K562 (cell line): Measurements from ENCODE around the gene KLHDC7B. TPM values are rescaled to one million over a fixed set of nuclear protein-coding genes. Genes with fewer than 3 reads are reported as not detected.

Experiments
- ATAC-seq: fragments of 200-7000 bp; cut with Tn5 transposase; 3 replicates; pipeline ENCODE4 v1.9.1; 2020; ENCODE audit warnings: moderate library complexity
- BruUV-seq: library from RNA; stranded (reverse); fragments of 400-500 nt; replicated peaks from 2 replicates; lab custom pipeline; 2021; lab: Mats Ljungman, UMichigan
- CTCF ChIA-PET: fragments of 300-600 bp; formaldehyde crosslinking; extraction: SDS; loops from one replicate; lab custom pipeline; 2021; ENCODE audit warnings: low intra/inter-chr PET ratio; lab: Yijun Ruan, JAX
- POLR2A ChIA-PET: fragments of 300-600, 350-650 bp; sonication (Branson Sonifier 250); formaldehyde crosslinking; extraction: SDS; loops from one replicate; lab custom pipeline; 2021; ENCODE audit warnings: antibody characterized with exemption, inconsistent platforms; lab: Yijun Ruan, JAX
- DNase-seq, 4 experiments: peaks; one replicate each; pipeline versions ENCODE4 v3.0.0 to v3.0.0-alpha.2; 2011 to 2018; ENCODE audit warnings: low spot score in 3 of 4, mixed read lengths in 3 of 4; ENCODE audit errors: extremely low read depth in 1 of 4
- FAIRE-seq: peaks from 2 replicates; lab custom pipeline; 2011; peaks lifted over from hg19 to GRCh38; lab: Jason Lieb, UNC
- H2AFZ ChIP-seq: 2 replicates; pipeline ENCODE4 v1.6.0; 2011; ENCODE audit warnings: low read depth, low read length, control low read depth, inconsistent platforms
- H3K27ac ChIP-seq: fragments of 200-600 bp; 3 replicates; pipeline ENCODE4 v1.8.0; 2011; ENCODE audit warnings: low read depth, mild to moderate bottlenecking, control low read depth, inconsistent platforms, low read length, moderate library complexity, mixed read lengths; ENCODE audit errors: extremely low read depth
- H3K27me3 ChIP-seq, 2 experiments: fragments of 300-600 bp in 1 of 2; 2 replicates in 1 of 2; 3 replicates in 1 of 2; pipeline versions ENCODE4 v1.6.0 to v1.8.0; 2011; ENCODE audit warnings: inconsistent platforms in 2 of 2, low read length in 2 of 2, mild to moderate bottlenecking in 1 of 2, mixed read lengths in 1 of 2, moderate library complexity in 1 of 2; ENCODE audit not compliant: control insufficient read depth in 2 of 2, insufficient read depth in 2 of 2
- H3K36me3 ChIP-seq: fragments of 300-600 bp; 3 replicates; pipeline ENCODE4 v1.8.0; 2011; ENCODE audit warnings: mild to moderate bottlenecking, low read length, inconsistent platforms; ENCODE audit not compliant: control insufficient read depth, insufficient read depth
- H3K4me1 ChIP-seq, 2 experiments: fragments of 200-600 bp in 1 of 2; replicated peaks in 1 of 2; 2 replicates in 1 of 2; 3 replicates in 1 of 2; pipeline versions ENCODE4 v1.5.1 to v1.8.0; 2011; ENCODE audit warnings: inconsistent platforms in 2 of 2, low read length in 2 of 2, mild to moderate bottlenecking in 1 of 2, mixed read lengths in 1 of 2, moderate library complexity in 1 of 2; ENCODE audit not compliant: control insufficient read depth in 2 of 2, insufficient read depth in 2 of 2
- H3K4me2 ChIP-seq: 2 replicates; pipeline ENCODE4 v1.6.1; 2011; ENCODE audit warnings: low read length, control low read depth, inconsistent platforms, mixed read lengths; ENCODE audit not compliant: insufficient read depth
- H3K4me3 ChIP-seq: fragments of 200-600 bp; sonication (generic), shearing (Covaris generic); 2 replicates; pipeline ENCODE4 v1.5.1; 2016; ENCODE audit warnings: control low read depth, inconsistent platforms
- H3K79me2 ChIP-seq: fragments of 200-600 bp; 3 replicates; pipeline ENCODE4 v1.8.0; 2011; ENCODE audit warnings: low read length, inconsistent platforms; ENCODE audit not compliant: control insufficient read depth, insufficient read depth
- H3K9ac ChIP-seq, 2 experiments: 2 replicates each; pipeline versions ENCODE4 v1.6.0 to v1.6.1; 2011; ENCODE audit warnings: low read depth in 2 of 2, low read length in 2 of 2, control low read depth in 1 of 2, inconsistent platforms in 1 of 2, mild to moderate bottlenecking in 1 of 2, mixed read lengths in 1 of 2; ENCODE audit not compliant: insufficient read depth in 1 of 2
- H3K9me1 ChIP-seq: one replicate; pipeline ENCODE4 v1.6.0; 2011; ENCODE audit warnings: inconsistent platforms, mild to moderate bottlenecking, low read length, moderate library complexity; ENCODE audit not compliant: control insufficient read depth, insufficient read depth
- H3K9me3 ChIP-seq: replicated peaks from 2 replicates; pipeline ENCODE4 v1.5.1; 2011; ENCODE audit warnings: low read depth, low read length, inconsistent platforms; ENCODE audit not compliant: control insufficient read depth, insufficient read depth
- H4K20me1 ChIP-seq: replicated peaks from 2 replicates; pipeline ENCODE4 v1.6.1; 2011; ENCODE audit warnings: low read length, inconsistent platforms, mixed read lengths; ENCODE audit not compliant: control insufficient read depth, insufficient read depth
- FOXK2 ChIP-seq, 2 experiments: fragments of 450-650 bp; IDR thresholded peaks in 1 of 2; conservative IDR thresholded peaks in 1 of 2; 2 replicates each; pipeline ENCODE4 v1.6.1; 2016; ENCODE audit warnings: low read depth in 2 of 2, mild to moderate bottlenecking in 1 of 2
- FOXP1 ChIP-seq: sonication (generic); formaldehyde crosslinking; IDR thresholded peaks from 2 replicates; pipeline ENCODE4 v1.8.0; 2022; ENCODE audit warnings: mild to moderate bottlenecking, missing genetic modification reagents
- HMGXB4 ChIP-seq: sonication (generic); formaldehyde crosslinking; IDR thresholded peaks from 2 replicates; pipeline ENCODE4 v1.8.1; 2023; ENCODE audit warnings: mild to moderate bottlenecking, missing genetic modification reagents
- MBD2 ChIP-seq: sonication (generic); IDR thresholded peaks from 2 replicates; pipeline ENCODE4 v1.6.1; 2016; ENCODE audit warnings: low read depth, borderline replicate concordance
- NEUROD1 ChIP-seq: fragments of 150-350 bp; IDR thresholded peaks from 2 replicates; pipeline ENCODE4 v1.6.1; 2014; ENCODE audit warnings: borderline replicate concordance, low read length, low read depth; ENCODE audit not compliant: partially characterized antibody
- NR1H2 ChIP-seq: sonication (generic); formaldehyde crosslinking; IDR thresholded peaks from 2 replicates; pipeline ENCODE4 v1.4.0; 2020; ENCODE audit warnings: mild to moderate bottlenecking, missing genetic modification reagents
- POLR2B ChIP-seq: fragments of 450-650 bp; IDR thresholded peaks from 2 replicates; pipeline ENCODE4 v1.6.1; 2018; ENCODE audit warnings: low read depth; ENCODE audit not compliant: partially characterized antibody
- RBFOX2 ChIP-seq: fragments of 200-400 bp; formaldehyde crosslinking; IDR thresholded peaks from 2 replicates; pipeline ENCODE4 v1.6.1; 2017; ENCODE audit warnings: low read depth, mild to moderate bottlenecking, low read length, moderate library complexity
- SETDB1 ChIP-seq: IDR thresholded peaks from one replicate; pipeline ENCODE4 v1.6.1; 2012; ENCODE audit warnings: low read length, control low read depth, inconsistent platforms
- SP2 ChIP-seq: IDR thresholded peaks from 2 replicates; pipeline ENCODE4 v1.6.1; 2011; ENCODE audit warnings: mild to moderate bottlenecking, low read depth, low read length, moderate library complexity; ENCODE audit not compliant: poor library complexity, severe bottlenecking; ENCODE audit errors: extremely low read depth
- TCFL5 ChIP-seq: fragments of 250-450 bp; sonication (Bioruptor Pico); conservative IDR thresholded peaks from 2 replicates; pipeline ENCODE4 v1.6.1; 2021; ENCODE audit warnings: mild to moderate bottlenecking, moderate library complexity, matching md5 sums
- ZNF551 ChIP-seq: fragments of 250-450 bp; sonication (Bioruptor Pico); IDR thresholded peaks from 2 replicates; pipeline ENCODE4 v1.5.0; 2021; ENCODE audit warnings: mild to moderate bottlenecking, moderate library complexity
- ZNF766 ChIP-seq: fragments of 200-800 bp; sonication (Bioruptor generic); conservative IDR thresholded peaks from 2 replicates; pipeline ENCODE4 v1.6.1; 2016; ENCODE audit warnings: missing genetic modification characterization, missing compliant biosample characterization
- ZSCAN29 ChIP-seq: fragments of 450-650 bp; IDR thresholded peaks from 2 replicates; pipeline ENCODE4 v1.6.1; 2017
- WGBS: fragments of 100-300 bp; shearing (Covaris generic); methylation state at CpG from one replicate; pipeline ENCODE4 v1.1.6; 2016; ENCODE audit warnings: low coverage, mixed read lengths; ENCODE audit not compliant: insufficient coverage; ENCODE audit errors: missing lambda C conversion rate; 5-methylcytosine and 5-hydroxymethylcytosine counted together
- in situ Hi-C: fragments of 300-500 bp; cut with MboI; formaldehyde crosslinking; loops from 4 replicates; pipeline ENCODE4 v1.15.0; 2018; ENCODE audit warnings: inconsistent platforms, mixed read lengths
- intact Hi-C: fragments of 100-400 bp; cut with micrococcal nuclease; formaldehyde crosslinking; loops from 2 replicates; pipeline ENCODE4 v1.14.2; 2022
- polyA plus RNA-seq, 8 experiments: library from polyadenylated mRNA; depleted of rRNA in 4 of 8; stranded (reverse) in 5 of 8; unstranded in 3 of 8; fragments of >200 nt; fragmentation: Nextera tagmentation in 2 of 8; fragmentation: Illumina TruSeq in 1 of 8; extraction: Ambion mirVana in 2 of 8; extraction: Trizol in 1 of 8; gene quantifications; 2 replicates each; pipeline versions ENCODE4 v1.2.1 to v1.2.3, GENCODE V29; 2011 to 2014; ENCODE audit warnings: inconsistent platforms in 1 of 8, missing spikeins in 1 of 8
- total RNA-seq, 7 experiments: library from RNA; depleted of rRNA in 6 of 7; stranded (reverse); fragments of >200 nt in 6 of 7; fragmentation: Illumina TruSeq in 2 of 7; extraction: Trizol in 2 of 7; gene quantifications; 2 replicates each; pipeline versions ENCODE4 v1.2.1 to v1.2.3, GENCODE V29; 2011 to 2021; ENCODE audit warnings: low replicate concordance in 1 of 7
- TF ChIP-seq, protein P1 (sequence below): sonication (generic); formaldehyde crosslinking; IDR thresholded peaks from 2 replicates; pipeline ENCODE4 v1.8.1; 2022; ENCODE audit warnings: missing genetic modification reagents
- TF ChIP-seq, protein P2 (sequence below), 3 experiments: IDR thresholded peaks in 2 of 3; conservative IDR thresholded peaks in 1 of 3; 2 replicates each; pipeline ENCODE4 v1.5.1; 2011 to 2012; ENCODE audit warnings: low read length in 3 of 3, mild to moderate bottlenecking in 3 of 3, control low read depth in 2 of 3, improper control_type of control experiment in 1 of 3, inconsistent platforms in 1 of 3, low read depth in 1 of 3, mixed read lengths in 1 of 3, moderate library complexity in 1 of 3; ENCODE audit not compliant: insufficient read depth in 2 of 3

The KLHDC7B gene
- total and polyA plus RNA-seq, 9 of the 15 experiments (the other 6 are each of a cell fraction or from before 2014, with no cell fraction given), result 0.04 to 0.22 (median 0.05) TPM; not detected in 4

GRCh38 chr22:50597097-50597496 lies 51.4 kb downstream of the KLHDC7B start:
- no peaks in the 10 kb centered on the region for H3K9me3 ChIP-seq
- peaks cover 7 to 26% of the 10 kb centered on the region in 2 experiments; a peak in 3 of 5 replicates for H3K27me3 ChIP-seq
- in situ Hi-C loops (no loop called here), intact Hi-C loops (no loop called here)
- DNase-seq, result no peak
- H3K27ac ChIP-seq, result no peak overlapping the region
- no peak for FAIRE-seq
- no peaks in the 10 kb centered on the region for H3K9me1 ChIP-seq
- no peak overlapping the region for H3K4me2 ChIP-seq
- ATAC-seq, result no peak
- peaks cover 0 to 13% of the 10 kb centered on the region in 2 experiments; a peak in 2 of 5 replicates for H3K4me1 ChIP-seq
- H3K79me2 ChIP-seq, result no peaks in the 10 kb centered on the region
- no TSS peak for BruUV-seq
- no peak for TF ChIP-seq TCFL5 (CRISPR knock-in tag)
- no peak for TF ChIP-seq ZSCAN29
- TF ChIP-seq FOXP1 (CRISPR knock-in tag), result no peak
- no peak for TF ChIP-seq NEUROD1
- TF ChIP-seq ZNF551, result no peak
- TF ChIP-seq NR1H2 (CRISPR knock-in tag), result no peak
- TF ChIP-seq MBD2, result no peak
- TF ChIP-seq RBFOX2, result no peak
- no peak for TF ChIP-seq SETDB1
- TF ChIP-seq, protein P1, sequence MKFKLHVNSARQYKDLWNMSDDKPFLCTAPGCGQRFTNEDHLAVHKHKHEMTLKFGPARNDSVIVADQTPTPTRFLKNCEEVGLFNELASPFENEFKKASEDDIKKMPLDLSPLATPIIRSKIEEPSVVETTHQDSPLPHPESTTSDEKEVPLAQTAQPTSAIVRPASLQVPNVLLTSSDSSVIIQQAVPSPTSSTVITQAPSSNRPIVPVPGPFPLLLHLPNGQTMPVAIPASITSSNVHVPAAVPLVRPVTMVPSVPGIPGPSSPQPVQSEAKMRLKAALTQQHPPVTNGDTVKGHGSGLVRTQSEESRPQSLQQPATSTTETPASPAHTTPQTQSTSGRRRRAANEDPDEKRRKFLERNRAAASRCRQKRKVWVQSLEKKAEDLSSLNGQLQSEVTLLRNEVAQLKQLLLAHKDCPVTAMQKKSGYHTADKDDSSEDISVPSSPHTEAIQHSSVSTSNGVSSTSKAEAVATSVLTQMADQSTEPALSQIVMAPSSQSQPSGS (CRISPR knock-in tag), result no peak
- TF ChIP-seq ZNF766 (CRISPR knock-in tag), result no peak
- TF ChIP-seq SP2, result no peak
- no peak for TF ChIP-seq POLR2B
- TF ChIP-seq FOXK2 (conservative IDR thresholded peaks at IDR 0.05 in 1 of 2, IDR thresholded peaks at IDR 0.05 in 1 of 2; ENCODE audit: low read depth in 2 of 2), result no peak
- TF ChIP-seq, protein P2, sequence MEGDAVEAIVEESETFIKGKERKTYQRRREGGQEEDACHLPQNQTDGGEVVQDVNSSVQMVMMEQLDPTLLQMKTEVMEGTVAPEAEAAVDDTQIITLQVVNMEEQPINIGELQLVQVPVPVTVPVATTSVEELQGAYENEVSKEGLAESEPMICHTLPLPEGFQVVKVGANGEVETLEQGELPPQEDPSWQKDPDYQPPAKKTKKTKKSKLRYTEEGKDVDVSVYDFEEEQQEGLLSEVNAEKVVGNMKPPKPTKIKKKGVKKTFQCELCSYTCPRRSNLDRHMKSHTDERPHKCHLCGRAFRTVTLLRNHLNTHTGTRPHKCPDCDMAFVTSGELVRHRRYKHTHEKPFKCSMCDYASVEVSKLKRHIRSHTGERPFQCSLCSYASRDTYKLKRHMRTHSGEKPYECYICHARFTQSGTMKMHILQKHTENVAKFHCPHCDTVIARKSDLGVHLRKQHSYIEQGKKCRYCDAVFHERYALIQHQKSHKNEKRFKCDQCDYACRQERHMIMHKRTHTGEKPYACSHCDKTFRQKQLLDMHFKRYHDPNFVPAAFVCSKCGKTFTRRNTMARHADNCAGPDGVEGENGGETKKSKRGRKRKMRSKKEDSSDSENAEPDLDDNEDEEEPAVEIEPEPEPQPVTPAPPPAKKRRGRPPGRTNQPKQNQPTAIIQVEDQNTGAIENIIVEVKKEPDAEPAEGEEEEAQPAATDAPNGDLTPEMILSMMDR (IDR thresholded peaks at IDR 0.05 in 2 of 3, conservative IDR thresholded peaks at IDR 0.05 in 1 of 3; ENCODE audit: insufficient read depth in 2 of 3, low read depth in 1 of 3, low read length in 3 of 3), result no peak
- TF ChIP-seq HMGXB4 (CRISPR knock-in tag), result no peak
- TF ChIP-seq, all 486 proteins: peak for 0
- Histone ChIP-seq H3K36me3 (no peaks in the 10 kb centered on the region), H3K9ac (no peak overlapping the region), H4K20me1 (peaks cover 3% of the 10 kb centered on the region; the same call in 1 of the 2 replicates), H2AFZ (no peak overlapping the region), H3K4me3 (no peak overlapping the region)
- POLR2A ChIA-PET, result interaction anchor here (0.7 kb wide), 1 partner anchor 12 kb away, joined by 4 read pairs; no protein-coding TSS in a partner anchor
- WGBS, result 0% methylated on average over 4 of the region's 5 CpGs
- CTCF ChIA-PET, result no interaction called here
